Upper lobe of left lung (tissue), 6 donors: ENCODE results near the gene JAG2. TPM values are rescaled to one million over a fixed set of nuclear protein-coding genes. Genes with fewer than 3 reads are reported as not detected.

Experiments used
- ATAC-seq, 2 donors: fragments of 200-7000 bp; cut with Tn5 transposase; one replicate each; pipeline ENCODE4 v1.9.1; 2022; ENCODE audit warnings: mild to moderate bottlenecking in 2 of 2, moderate library complexity in 2 of 2; ENCODE audit not compliant: low FRiP score in 2 of 2
- DNase-seq, 2 donors: peaks; one replicate each; pipeline ENCODE4 v3.0.0-alpha.2; 2019 to 2020
- H3K27ac ChIP-seq, 4 donors: fragments of 200-600 bp; sonication (generic); one replicate each; pipeline ENCODE4 v1.5.1; 2016 to 2019
- H3K27me3 ChIP-seq, 4 donors: fragments of 200-600 bp; sonication (generic); one replicate each; pipeline ENCODE4 v1.5.1; 2017 to 2019
- H3K36me3 ChIP-seq, 4 donors: fragments of 200-600 bp; sonication (generic); one replicate each; pipeline ENCODE4 v1.5.1; 2016 to 2019
- H3K4me1 ChIP-seq, 4 donors: fragments of 200-600 bp; sonication (generic); one replicate each; pipeline ENCODE4 v1.5.1; 2018 to 2019
- H3K4me3 ChIP-seq, 4 donors: fragments of 200-600 bp; sonication (generic); one replicate each; pipeline ENCODE4 v1.5.1; 2017 to 2019; ENCODE audit warnings: mild to moderate bottlenecking in 2 of 4, moderate library complexity in 1 of 4
- H3K9me3 ChIP-seq, 4 donors: fragments of 200-600 bp; sonication (generic); one replicate each; pipeline ENCODE4 v1.5.1; 2018 to 2019
- CTCF ChIP-seq, 6 experiments: fragments of 450-650 bp in 4 of 6; fragments of 200-600 bp in 2 of 6; sonication (generic) in 2 of 6; IDR thresholded peaks; one replicate each; pipeline ENCODE4 v1.5.1; 2016 to 2019; ENCODE audit warnings: antibody characterized with exemption in 6 of 6
- EP300 ChIP-seq, 4 donors: sonication (generic); formaldehyde crosslinking; IDR thresholded peaks; one replicate each; pipeline ENCODE4 v1.5.1; 2017; ENCODE audit warnings: antibody characterized with exemption in 4 of 4, control low read depth in 2 of 4
- POLR2A ChIP-seq, 4 donors: fragments of 450-650 bp; IDR thresholded peaks; one replicate each; pipeline ENCODE4 v1.5.1; 2016 to 2017; ENCODE audit warnings: antibody characterized with exemption in 4 of 4, mild to moderate bottlenecking in 2 of 4
- POLR2AphosphoS5 ChIP-seq, 2 donors: sonication (generic); formaldehyde crosslinking; IDR thresholded peaks; one replicate each; pipeline ENCODE4 v1.5.1; 2017; ENCODE audit warnings: antibody characterized with exemption in 2 of 2
- WGBS, 2 donors: methylation state at CpG; one replicate each; pipeline ENCODE4 v1.1.5; 2017 to 2018; 5-methylcytosine and 5-hydroxymethylcytosine counted together
- total RNA-seq, 6 donors: library from RNA; depleted of rRNA in 4 of 6; stranded (reverse); fragments of >200 nt in 4 of 6; gene quantifications; one replicate each; pipeline versions ENCODE4 v1.1.0 to v1.2.1, GENCODE V29; 2016 to 2021
- donor health status: DM: no; HTN: no; CAD: no; lungs with moderate emphysema.
- donor health status: DM: no; HTN: yes; CAD: no; lungs with severe emphysema.

The JAG2 gene
- total RNA-seq, 6 donors from 2014 or later, result 14.9 to 43.4 (median 23.8) TPM

- Histone ChIP-seq H3K27me3 (peaks cover 0 to 8% (median 2%) of the 10 kb centered on the region in 4 donors), H3K36me3 (no peaks in the 10 kb centered on the region), H3K27ac (no peak overlapping the region), H3K9me3 (no peaks in the 10 kb centered on the region), H3K4me3 (no peak overlapping the region), H3K4me1 (peaks cover 4 to 20% (median 8%) of the 10 kb centered on the region in 4 donors)
- DNase-seq (no peak), ATAC-seq (no peak)
- TF ChIP-seq POLR2A (IDR thresholded peaks at IDR 0.05) (no peak), EP300 (IDR thresholded peaks at IDR 0.05) (no peak), POLR2AphosphoS5 (IDR thresholded peaks at IDR 0.05) (no peak), CTCF (IDR thresholded peaks at IDR 0.05) (no peak)
- 83% methylated on average over 1 of the region's 2 CpGs; no CpG with 5 or more reads in 1 of the 2 donors for WGBS, 2 donors
Observed at GRCh38 chr14:105162669-105162979, 6.0 kb downstream of the JAG2 start.

- WGBS, 2 donors, result 91 to 94% methylated on average over 4 to 10 of the region's 10 CpGs
- DNase-seq (peak; percentile 47 to 75), ATAC-seq (peak; percentile 66 to 83)
- Histone ChIP-seq H3K27ac (no peak overlapping the region), H3K27me3 (peaks cover 0 to 5% (median under 1%) of the 10 kb centered on the region in 4 donors), H3K4me1 (peaks cover under 1 to 15% (median 6%) of the 10 kb centered on the region in 4 donors), H3K9me3 (no peaks in the 10 kb centered on the region), H3K4me3 (no peak overlapping the region), H3K36me3 (no peaks in the 10 kb centered on the region)
- TF ChIP-seq POLR2AphosphoS5 (IDR thresholded peaks at IDR 0.05), result no peak
- TF ChIP-seq CTCF (IDR thresholded peaks at IDR 0.05), result no peak
- no peak for TF ChIP-seq EP300 (IDR thresholded peaks at IDR 0.05)
- TF ChIP-seq POLR2A (IDR thresholded peaks at IDR 0.05), result no peak
Observed at GRCh38 chr14:105161964-105162668, 6.5 kb downstream of the JAG2 start.

GRCh38 chr14:105161309-105161708 is 7.3 kb downstream of the JAG2 start:
- Histone ChIP-seq H3K4me3 (no peak overlapping the region), H3K27ac (no peak overlapping the region), H3K36me3 (no peaks in the 10 kb centered on the region), H3K9me3 (no peaks in the 10 kb centered on the region), H3K27me3 (no peaks in the 10 kb centered on the region), H3K4me1 (peaks cover 0 to 6% (median 1%) of the 10 kb centered on the region in 4 donors)
- TF ChIP-seq POLR2AphosphoS5 (IDR thresholded peaks at IDR 0.05), result no peak
- no peak for TF ChIP-seq EP300 (IDR thresholded peaks at IDR 0.05)
- no peak for TF ChIP-seq POLR2A (IDR thresholded peaks at IDR 0.05)
- no peak for TF ChIP-seq CTCF (IDR thresholded peaks at IDR 0.05)
- DNase-seq, result no peak
- ATAC-seq, result no peak
- 87 to 100% methylated on average over 2 to 14 of the region's 15 CpGs for WGBS, 2 donors

- 71 to 72% methylated on average over 12 of the region's 12 CpGs for WGBS, 2 donors
- no peak overlapping the region for H3K27ac ChIP-seq
- H3K27me3 ChIP-seq, result no peaks in the 10 kb centered on the region
- H3K4me1 ChIP-seq, result peaks cover 0 to 3% (median under 1%) of the 10 kb centered on the region in 4 donors
- ATAC-seq (no peak), DNase-seq (no peak)
- TF ChIP-seq EP300 (IDR thresholded peaks at IDR 0.05), result no peak
- no peak for TF ChIP-seq POLR2AphosphoS5 (IDR thresholded peaks at IDR 0.05)
- no peaks in the 10 kb centered on the region for H3K9me3 ChIP-seq
- peaks cover 0 to 1% (median under 1%) of the 10 kb centered on the region in 4 donors for H3K36me3 ChIP-seq
- H3K4me3 ChIP-seq, result no peak overlapping the region
Observed at GRCh38 chr14:105160776-105161175, 7.8 kb downstream of the JAG2 start.

- H3K4me1 ChIP-seq, result peaks cover 0 to 8% (median under 1%) of the 10 kb centered on the region in 4 donors
- DNase-seq (no peak), ATAC-seq (no peak)
- WGBS, 2 donors, result 84 to 91% methylated on average over 14 of the region's 14 CpGs
- no peaks in the 10 kb centered on the region for H3K9me3 ChIP-seq
- TF ChIP-seq EP300 (IDR thresholded peaks at IDR 0.05) (no peak), POLR2AphosphoS5 (IDR thresholded peaks at IDR 0.05) (no peak)
- no peaks in the 10 kb centered on the region for H3K27me3 ChIP-seq
- no peak overlapping the region for H3K4me3 ChIP-seq
- H3K27ac ChIP-seq, result no peak overlapping the region
- peaks cover 0 to 9% (median 4%) of the 10 kb centered on the region in 4 donors for H3K36me3 ChIP-seq
Observed at GRCh38 chr14:105159344-105159743, 9.2 kb downstream of the JAG2 start.

- no peak for ATAC-seq
- DNase-seq, result peak in 1 of 2 donors; percentile 57
- TF ChIP-seq POLR2AphosphoS5 (IDR thresholded peaks at IDR 0.05) (no peak), POLR2A (IDR thresholded peaks at IDR 0.05) (no peak), EP300 (IDR thresholded peaks at IDR 0.05) (no peak), CTCF (IDR thresholded peaks at IDR 0.05) (no peak)
- Histone ChIP-seq H3K27ac (no peak overlapping the region), H3K27me3 (no peaks in the 10 kb centered on the region), H3K9me3 (no peaks in the 10 kb centered on the region), H3K4me1 (peaks cover 0 to 10% (median 3%) of the 10 kb centered on the region in 4 donors), H3K4me3 (no peak overlapping the region), H3K36me3 (peaks cover 0 to 9% (median 4%) of the 10 kb centered on the region in 4 donors)
- WGBS, 2 donors, result 82 to 86% methylated on average over 9 to 10 of the region's 12 CpGs
Observed at GRCh38 chr14:105158794-105159193, 9.8 kb downstream of the JAG2 start.
